GM10266 (cell line): Measurements from ENCODE around the gene ADAMTSL3.

Experiments used
- DNase-seq: peaks from one replicate; pipeline ENCODE4 v3.0.0; 2012; ENCODE audit errors: extremely low spot score
- TF ChIP-seq, protein P1 (sequence below): IDR thresholded peaks from 2 replicates; pipeline ENCODE4 v1.5.1; 2012; ENCODE audit warnings: mild to moderate bottlenecking, low read depth; ENCODE audit not compliant: control insufficient read depth, insufficient read depth; ENCODE audit errors: missing control alignments

Gene ADAMTSL3

GRCh38 chr15:83914906-83915305, 261.0 kb downstream of the ADAMTSL3 start:
- TF ChIP-seq, protein P1, sequence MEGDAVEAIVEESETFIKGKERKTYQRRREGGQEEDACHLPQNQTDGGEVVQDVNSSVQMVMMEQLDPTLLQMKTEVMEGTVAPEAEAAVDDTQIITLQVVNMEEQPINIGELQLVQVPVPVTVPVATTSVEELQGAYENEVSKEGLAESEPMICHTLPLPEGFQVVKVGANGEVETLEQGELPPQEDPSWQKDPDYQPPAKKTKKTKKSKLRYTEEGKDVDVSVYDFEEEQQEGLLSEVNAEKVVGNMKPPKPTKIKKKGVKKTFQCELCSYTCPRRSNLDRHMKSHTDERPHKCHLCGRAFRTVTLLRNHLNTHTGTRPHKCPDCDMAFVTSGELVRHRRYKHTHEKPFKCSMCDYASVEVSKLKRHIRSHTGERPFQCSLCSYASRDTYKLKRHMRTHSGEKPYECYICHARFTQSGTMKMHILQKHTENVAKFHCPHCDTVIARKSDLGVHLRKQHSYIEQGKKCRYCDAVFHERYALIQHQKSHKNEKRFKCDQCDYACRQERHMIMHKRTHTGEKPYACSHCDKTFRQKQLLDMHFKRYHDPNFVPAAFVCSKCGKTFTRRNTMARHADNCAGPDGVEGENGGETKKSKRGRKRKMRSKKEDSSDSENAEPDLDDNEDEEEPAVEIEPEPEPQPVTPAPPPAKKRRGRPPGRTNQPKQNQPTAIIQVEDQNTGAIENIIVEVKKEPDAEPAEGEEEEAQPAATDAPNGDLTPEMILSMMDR = no peak
- DNase-seq = no peak

DNA sequence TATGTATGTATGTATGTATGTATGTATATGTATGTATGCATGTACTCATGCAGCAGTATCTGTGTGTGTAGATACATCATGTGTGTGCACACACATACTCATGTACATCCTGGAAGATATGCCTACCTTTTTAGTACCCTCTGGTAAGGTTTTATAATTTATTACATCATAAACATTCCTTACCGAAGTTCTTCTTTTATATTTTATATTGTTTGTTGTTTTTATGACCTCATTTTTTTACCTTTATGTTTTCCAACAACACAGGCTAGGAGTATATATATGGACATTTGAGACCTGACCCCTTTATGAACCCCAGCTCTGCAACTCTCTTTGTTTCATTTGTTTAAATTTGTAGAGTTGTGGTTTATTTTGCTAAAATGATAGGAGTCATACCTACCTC, 263.5 kb downstream of the ADAMTSL3 start:
- DNase-seq = no peak
- TF ChIP-seq, protein P1 = no peak

GRCh38 chr15:83918011-83918410, 264.1 kb downstream of the ADAMTSL3 start:
- DNase-seq = no peak
- TF ChIP-seq, protein P1 = no peak

DNA sequence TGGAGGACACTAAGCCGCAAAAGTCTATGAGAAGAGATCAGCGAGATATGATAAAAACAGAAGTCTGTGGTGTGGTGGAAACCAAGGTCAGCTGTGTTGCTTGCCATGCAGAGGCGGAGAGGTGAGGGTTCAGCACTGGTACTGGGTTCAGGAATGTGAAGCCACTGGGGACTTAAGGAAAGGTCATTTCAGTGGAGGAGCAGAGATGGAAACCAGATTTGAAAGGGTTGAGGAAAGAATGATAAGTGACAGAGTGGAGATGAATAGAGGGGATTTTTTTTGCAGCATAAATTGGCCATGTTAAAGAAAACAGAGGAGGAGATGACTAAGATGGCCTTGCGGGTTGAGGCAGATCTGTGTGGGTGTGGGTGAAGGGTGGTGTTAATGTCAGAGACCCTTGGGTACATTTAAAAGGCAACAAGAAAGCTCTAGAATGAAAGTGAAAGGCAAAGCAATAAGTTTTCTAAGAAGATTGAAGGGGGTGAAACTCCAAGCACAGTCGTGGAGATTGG, 265.5 kb downstream of the ADAMTSL3 start:
- DNase-seq = peak; percentile 60
- TF ChIP-seq, protein P1 = no peak

DNA sequence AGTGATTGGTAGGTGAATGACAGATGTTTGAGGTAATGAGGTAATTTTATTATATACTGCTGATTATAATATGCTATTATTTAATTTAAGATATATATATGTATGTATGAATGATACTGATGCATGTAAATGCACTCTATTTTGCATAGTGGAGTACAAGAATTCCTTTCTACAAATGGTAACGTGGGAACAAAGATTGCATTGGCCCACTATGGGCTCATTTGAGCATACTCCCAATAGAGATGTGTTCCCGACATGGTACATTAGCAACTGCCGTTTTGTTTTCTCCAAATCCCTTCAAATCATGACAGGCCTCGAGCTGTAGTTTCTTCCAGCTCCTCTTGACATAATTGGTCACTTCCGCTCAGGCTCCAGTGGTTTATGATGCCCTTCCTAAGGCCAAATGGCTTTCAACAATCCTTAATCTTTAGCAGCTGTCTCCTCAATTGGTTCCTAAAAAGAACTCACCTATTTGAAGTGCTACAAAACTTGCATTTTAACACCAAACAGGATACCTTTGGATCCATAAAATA, 266.1 kb downstream of the ADAMTSL3 start:
- no peak for DNase-seq
- TF ChIP-seq, protein P1 = no peak

DNA sequence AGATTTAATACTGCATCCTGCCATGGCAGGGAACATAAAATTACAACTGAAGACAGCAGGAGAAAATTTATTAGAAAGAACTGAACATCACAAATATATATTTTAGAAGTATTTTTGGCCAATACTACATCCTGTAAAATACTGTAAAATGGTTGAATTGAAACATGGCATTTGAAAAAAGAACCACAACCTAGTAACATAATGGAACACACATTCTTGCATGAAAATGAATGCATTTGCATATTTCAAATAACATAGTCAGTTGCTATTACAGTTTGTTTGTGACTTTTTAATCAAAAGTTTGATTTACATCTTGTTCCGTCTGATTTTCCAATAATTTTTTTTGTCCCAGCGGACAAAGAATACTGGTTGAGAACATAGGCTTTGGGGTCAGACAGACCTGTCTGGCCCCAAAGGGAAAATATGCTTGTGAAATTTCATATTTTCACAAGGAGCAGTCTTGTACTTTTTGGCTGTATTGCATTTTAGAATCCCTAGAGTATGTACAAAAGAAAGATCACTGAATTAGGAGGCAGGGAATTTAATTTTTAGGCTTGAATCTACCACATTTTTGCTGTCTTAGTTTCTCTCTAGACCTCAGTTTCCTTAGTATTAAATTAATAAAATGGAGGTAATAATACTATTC, 268.8 kb downstream of the ADAMTSL3 start:
- no peak for DNase-seq
- TF ChIP-seq, protein P1 = no peak

DNA sequence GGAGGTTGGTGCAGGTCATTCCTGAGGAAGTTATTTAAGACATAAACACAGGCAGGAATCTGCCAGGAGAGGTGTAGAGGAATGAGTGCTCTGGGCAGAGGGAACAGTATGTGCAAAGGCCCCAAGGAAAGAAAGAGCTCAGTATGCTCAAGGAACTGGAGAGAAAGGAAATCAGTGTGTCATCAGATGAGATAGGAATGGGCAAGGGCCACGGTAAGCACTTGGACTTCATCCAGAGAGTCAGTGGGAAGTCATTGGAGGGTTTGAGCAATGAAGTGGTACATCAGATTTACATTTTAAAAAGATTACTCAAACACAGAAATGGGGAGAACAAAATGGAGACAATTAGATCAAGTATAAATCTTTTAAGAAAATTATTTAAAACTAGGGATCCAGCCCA, 272.2 kb downstream of the ADAMTSL3 start:
- DNase-seq = no peak

More for the DNA sequence above, 272.2 kb downstream of the ADAMTSL3 start:
- TF ChIP-seq, protein P1 = no peak
